ENCODE results near the gene ZDHHC22. TPM values are rescaled to one million over a fixed set of nuclear protein-coding genes. Genes with fewer than 3 reads are reported as not detected.
A peak's percentile ranks its signal among the peaks of the same experiment; 100 is the strongest.

ZDHHC22 gene
- polyA plus RNA-seq, 1 donor from 2014 or later = 4.3 TPM

- H3K27ac ChIP-seq (ENCODE audit: low read length) = peak overlapping the region; percentile 93
- peak overlapping the region; percentile 59 for H3K4me3 ChIP-seq (ENCODE audit: low read length)
- no peaks in the 10 kb centered on the region for H4K20me1 ChIP-seq (ENCODE audit: insufficient read depth)
- H3K36me3 ChIP-seq (ENCODE audit: insufficient read depth, low read length) = no peaks in the 10 kb centered on the region
- H3K27me3 ChIP-seq (ENCODE audit: insufficient read depth, low read depth, low read length) = no peaks in the 10 kb centered on the region
- H2AFZ ChIP-seq (ENCODE audit: low read depth, low read length) = no peak overlapping the region
- TF ChIP-seq SMC3 (conservative IDR thresholded peaks at IDR 0.05; ENCODE audit: poor library complexity) (no peak), POLR2AphosphoS5 (IDR thresholded peaks at IDR 0.05) (peak; percentile 66), MXI1 (conservative IDR thresholded peaks at IDR 0.05; ENCODE audit: poor library complexity, severe bottlenecking) (peak; percentile 53), RAD21 (conservative IDR thresholded peaks at IDR 0.05) (peak; percentile 9), TAF1 (IDR thresholded peaks at IDR 0.05; ENCODE audit: low read depth) (no peak), EP300 (conservative IDR thresholded peaks at IDR 0.05; ENCODE audit: poor library complexity, severe bottlenecking) (peak; percentile 92), EZH2 (IDR thresholded peaks at IDR 0.05; ENCODE audit: borderline replicate concordance, insufficient read depth, low read length, poor library complexity, severe bottlenecking) (no peak), CTCF (IDR thresholded peaks at IDR 0.05; ENCODE audit: poor library complexity, severe bottlenecking) (no peak), REST (IDR thresholded peaks at IDR 0.05; ENCODE audit: borderline replicate concordance) (no peak)
- no peaks in the 10 kb centered on the region for H3K9me2 ChIP-seq (ENCODE audit: insufficient read depth, low read length)
- H3K4me2 ChIP-seq (ENCODE audit: low read length) = peak overlapping the region; percentile 77
- no peaks in the 10 kb centered on the region for H3K79me2 ChIP-seq (replicated peaks; ENCODE audit: insufficient read depth, low read length)
- no peaks in the 10 kb centered on the region for H3F3A ChIP-seq (ENCODE audit: insufficient read depth, low read length, poor library complexity, severe bottlenecking)
- H3K9me3 ChIP-seq (ENCODE audit: low read length) = no peaks in the 10 kb centered on the region
- H3K9ac ChIP-seq (ENCODE audit: low read length) = peak overlapping the region; percentile 62
These were observed 55.4 kb downstream of the ZDHHC22 start for GRCh38 chr14:77086017-77086727.

GRCh38 chr14:77085538-77085937 is 56.1 kb downstream of the ZDHHC22 start:
- H3K9ac ChIP-seq (ENCODE audit: low read length) = peak overlapping the region; percentile 62
- H3K4me3 ChIP-seq (ENCODE audit: low read length) = peak overlapping the region; percentile 59
- H4K20me1 ChIP-seq (ENCODE audit: insufficient read depth) = no peaks in the 10 kb centered on the region
- H3K9me2 ChIP-seq (ENCODE audit: insufficient read depth, low read length) = no peaks in the 10 kb centered on the region
- H3K27ac ChIP-seq (ENCODE audit: low read length) = peak overlapping the region; percentile 93
- TF ChIP-seq RAD21 (conservative IDR thresholded peaks at IDR 0.05) (no peak), POLR2AphosphoS5 (IDR thresholded peaks at IDR 0.05) (no peak), EZH2 (IDR thresholded peaks at IDR 0.05; ENCODE audit: borderline replicate concordance, insufficient read depth, low read length, poor library complexity, severe bottlenecking) (no peak), REST (IDR thresholded peaks at IDR 0.05; ENCODE audit: borderline replicate concordance) (no peak), SMC3 (conservative IDR thresholded peaks at IDR 0.05; ENCODE audit: poor library complexity) (no peak), CTCF (IDR thresholded peaks at IDR 0.05; ENCODE audit: poor library complexity, severe bottlenecking) (no peak), TAF1 (IDR thresholded peaks at IDR 0.05; ENCODE audit: low read depth) (no peak), MXI1 (conservative IDR thresholded peaks at IDR 0.05; ENCODE audit: poor library complexity, severe bottlenecking) (no peak), EP300 (conservative IDR thresholded peaks at IDR 0.05; ENCODE audit: poor library complexity, severe bottlenecking) (no peak)
- H3K27me3 ChIP-seq (ENCODE audit: insufficient read depth, low read depth, low read length) = no peaks in the 10 kb centered on the region
- H2AFZ ChIP-seq (ENCODE audit: low read depth, low read length) = peak overlapping the region; percentile 34
- H3F3A ChIP-seq (ENCODE audit: insufficient read depth, low read length, poor library complexity, severe bottlenecking) = no peaks in the 10 kb centered on the region
- no peaks in the 10 kb centered on the region for H3K79me2 ChIP-seq (replicated peaks; ENCODE audit: insufficient read depth, low read length)
- H3K4me2 ChIP-seq (ENCODE audit: low read length) = peak overlapping the region; percentile 77
- no peaks in the 10 kb centered on the region for H3K36me3 ChIP-seq (ENCODE audit: insufficient read depth, low read length)
- H3K9me3 ChIP-seq (ENCODE audit: low read length) = no peaks in the 10 kb centered on the region

All from neural cell (in vitro differentiated cells).